Measurements from ENCODE around the gene PDE11A.

- TF ChIP-seq EZH2phosphoT487 (IDR thresholded peaks at IDR 0.05; ENCODE audit: insufficient read depth, low read depth) (no peak), EZH2 (IDR thresholded peaks at IDR 0.05; ENCODE audit: insufficient read depth, poor library complexity, severe bottlenecking) (no peak)
Observed at GRCh38 chr2:177675350-177675821, 397.2 kb downstream of the PDE11A start.

All from GM23248 (cell line).